ENCODE results near the gene PGAM5. TPM values are rescaled to one million over a fixed set of nuclear protein-coding genes. Genes with fewer than 3 reads are reported as not detected.

PGAM5 gene
- total RNA-seq: 42.7 and 43.9 TPM in 2 replicates
- 24.8 TPM for polyA plus RNA-seq (2012)

- peak; percentile 87 for DNase-seq (ENCODE audit: low read depth)
Observed at GRCh38 chr12:132710405-132711079, at the start of gene PGAM5. PGAM5 (plus strand) TSS chr12:132710842; CDS start chr12:132710877, 35 bp downstream.

GRCh38 chr12:132660996-132661395 is 49.6 kb upstream of the PGAM5 start:
- DNase-seq (ENCODE audit: low read depth): peak; percentile 21

GRCh38 chr12:132661972-132662371 is 48.7 kb upstream of the PGAM5 start:
- DNase-seq (ENCODE audit: low read depth): peak; percentile 9

GRCh38 chr12:132662901-132663755 is 47.5 kb upstream of the PGAM5 start:
- no peak for DNase-seq (ENCODE audit: low read depth)

- DNase-seq (ENCODE audit: low read depth): no peak
Observed at GRCh38 chr12:132664206-132665148, 46.2 kb upstream of the PGAM5 start.

- DNase-seq (ENCODE audit: low read depth): no peak
Observed at GRCh38 chr12:132665149-132665491, 45.5 kb upstream of the PGAM5 start.

GRCh38 chr12:132665794-132666193 is 44.8 kb upstream of the PGAM5 start:
- DNase-seq (ENCODE audit: low read depth): no peak

GRCh38 chr12:132668191-132669088 is 42.2 kb upstream of the PGAM5 start:
- DNase-seq (ENCODE audit: low read depth): no peak

- DNase-seq (ENCODE audit: low read depth): no peak
Observed at GRCh38 chr12:132669166-132669879, 41.3 kb upstream of the PGAM5 start.

- no peak for DNase-seq (ENCODE audit: low read depth)
Observed at GRCh38 chr12:132672116-132672515, 38.5 kb upstream of the PGAM5 start.

GRCh38 chr12:132672678-132673077 is 38.0 kb upstream of the PGAM5 start:
- no peak for DNase-seq (ENCODE audit: low read depth)

- DNase-seq (ENCODE audit: low read depth): no peak
Observed at GRCh38 chr12:132673288-132674179, 37.1 kb upstream of the PGAM5 start.

- DNase-seq (ENCODE audit: low read depth): no peak
Observed at GRCh38 chr12:132674561-132674960, 36.1 kb upstream of the PGAM5 start.

- DNase-seq (ENCODE audit: low read depth): no peak
Observed at GRCh38 chr12:132675757-132676432, 34.7 kb upstream of the PGAM5 start.

GRCh38 chr12:132677492-132677891 is 33.1 kb upstream of the PGAM5 start:
- no peak for DNase-seq (ENCODE audit: low read depth)

GRCh38 chr12:132685400-132685799 is 25.2 kb upstream of the PGAM5 start:
- no peak for DNase-seq (ENCODE audit: low read depth)

- peak; percentile 9 for DNase-seq (ENCODE audit: low read depth)
Observed at GRCh38 chr12:132686825-132687210, 23.8 kb upstream of the PGAM5 start.

All from myocyte (in vitro differentiated cells).